ENCODE data around the gene THSD7B. TPM values are rescaled to one million over a fixed set of nuclear protein-coding genes. Genes with fewer than 3 reads are reported as not detected.

THSD7B gene
- total RNA-seq, 1 donor: 0.36 TPM

DNA sequence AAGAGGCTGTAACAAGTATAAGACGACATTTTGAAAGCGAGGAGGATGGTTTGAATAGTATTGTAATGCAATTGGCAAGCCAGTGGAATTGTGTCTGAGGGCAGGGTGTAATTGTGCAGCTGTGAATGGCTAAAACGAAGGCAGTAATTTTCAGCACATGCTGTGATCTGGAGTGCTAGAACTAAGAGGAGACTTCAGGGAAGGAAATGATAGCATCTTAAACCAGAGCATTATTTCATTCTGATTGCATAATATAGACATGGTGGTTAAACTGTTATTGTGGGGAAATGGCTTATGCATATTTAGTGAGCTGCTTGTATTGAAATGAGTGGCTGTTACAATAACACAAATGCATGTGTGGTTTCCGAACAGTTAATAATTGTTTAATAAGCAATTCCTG, 36.3 kb downstream of the THSD7B start:
- TF ChIP-seq, protein P1, sequence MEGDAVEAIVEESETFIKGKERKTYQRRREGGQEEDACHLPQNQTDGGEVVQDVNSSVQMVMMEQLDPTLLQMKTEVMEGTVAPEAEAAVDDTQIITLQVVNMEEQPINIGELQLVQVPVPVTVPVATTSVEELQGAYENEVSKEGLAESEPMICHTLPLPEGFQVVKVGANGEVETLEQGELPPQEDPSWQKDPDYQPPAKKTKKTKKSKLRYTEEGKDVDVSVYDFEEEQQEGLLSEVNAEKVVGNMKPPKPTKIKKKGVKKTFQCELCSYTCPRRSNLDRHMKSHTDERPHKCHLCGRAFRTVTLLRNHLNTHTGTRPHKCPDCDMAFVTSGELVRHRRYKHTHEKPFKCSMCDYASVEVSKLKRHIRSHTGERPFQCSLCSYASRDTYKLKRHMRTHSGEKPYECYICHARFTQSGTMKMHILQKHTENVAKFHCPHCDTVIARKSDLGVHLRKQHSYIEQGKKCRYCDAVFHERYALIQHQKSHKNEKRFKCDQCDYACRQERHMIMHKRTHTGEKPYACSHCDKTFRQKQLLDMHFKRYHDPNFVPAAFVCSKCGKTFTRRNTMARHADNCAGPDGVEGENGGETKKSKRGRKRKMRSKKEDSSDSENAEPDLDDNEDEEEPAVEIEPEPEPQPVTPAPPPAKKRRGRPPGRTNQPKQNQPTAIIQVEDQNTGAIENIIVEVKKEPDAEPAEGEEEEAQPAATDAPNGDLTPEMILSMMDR (IDR thresholded peaks at IDR 0.05; ENCODE audit: insufficient read depth, low read length): no peak
- DNase-seq (ENCODE audit: low read depth): no peak
- no peak overlapping the region for H3K4me3 ChIP-seq (ENCODE audit: low read depth, low read length)

DNA sequence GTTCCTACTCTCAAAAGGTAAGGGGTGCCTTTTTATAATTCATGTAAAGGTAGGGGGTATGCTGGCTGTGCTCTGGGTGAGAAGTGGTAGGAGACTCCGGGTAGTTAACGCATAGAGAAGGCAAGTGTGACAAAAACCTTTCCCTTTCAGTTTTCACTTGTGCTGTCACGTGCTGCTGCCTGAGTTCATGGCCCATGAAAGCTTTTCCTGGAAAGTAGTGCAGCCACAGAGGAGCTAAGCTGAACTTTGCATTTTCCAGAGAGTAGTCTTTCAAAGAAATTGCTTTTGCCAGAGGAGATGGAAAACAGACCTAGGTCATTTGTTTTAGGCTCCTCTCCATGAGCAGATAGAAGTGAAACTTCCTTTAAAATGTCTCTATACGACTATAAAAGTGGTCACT, 44.7 kb downstream of the THSD7B start:
- DNase-seq (ENCODE audit: low read depth): no peak
- TF ChIP-seq, protein P1 (IDR thresholded peaks at IDR 0.05; ENCODE audit: insufficient read depth, low read length): no peak

DNA sequence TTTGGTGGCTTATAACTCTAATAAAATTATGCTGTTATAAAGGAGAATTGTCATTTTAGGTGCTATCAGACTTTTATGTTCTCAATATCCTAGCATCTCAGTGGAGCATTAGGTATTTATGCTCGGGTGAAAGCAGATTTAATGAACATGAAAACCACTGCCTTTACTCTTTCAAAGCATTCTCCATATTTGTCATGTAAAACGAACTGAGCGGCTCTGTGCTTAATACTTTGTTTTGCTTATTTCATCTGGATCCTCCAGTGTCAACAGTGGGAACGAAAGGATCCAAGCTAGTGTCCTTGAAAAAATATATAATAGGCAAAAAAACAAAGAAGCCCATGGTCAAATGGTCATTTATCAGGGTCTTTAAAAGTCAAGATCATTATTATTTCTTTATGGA, 53.5 kb downstream of the THSD7B start:
- TF ChIP-seq, protein P1 (IDR thresholded peaks at IDR 0.05; ENCODE audit: insufficient read depth, low read length): no peak
- DNase-seq (ENCODE audit: low read depth): no peak

More for the DNA sequence above, 44.7 kb downstream of the THSD7B start:
- H3K4me3 ChIP-seq (ENCODE audit: low read depth, low read length): no peak overlapping the region

DNA sequence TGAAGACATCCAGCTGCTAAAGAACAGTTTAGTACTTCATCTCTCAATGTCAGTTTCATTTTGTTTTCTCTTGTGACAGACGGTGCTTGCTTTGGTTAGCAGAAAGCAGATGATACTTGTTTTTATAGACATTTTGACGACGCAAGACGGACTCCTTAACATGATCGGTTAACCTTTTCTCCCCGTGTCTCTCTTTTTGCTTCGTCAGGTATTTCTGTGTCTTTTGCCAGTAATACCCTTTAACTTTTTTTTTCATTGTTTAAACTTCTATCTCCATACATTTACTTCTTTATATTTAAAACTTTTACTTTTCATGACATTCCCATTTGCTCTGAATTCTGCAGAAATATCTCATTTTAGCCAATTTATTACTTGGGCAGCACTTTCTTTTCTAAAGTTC, 57.9 kb downstream of the THSD7B start:
- DNase-seq (ENCODE audit: low read depth): no peak
- TF ChIP-seq, protein P1 (IDR thresholded peaks at IDR 0.05; ENCODE audit: insufficient read depth, low read length): no peak
- no peak overlapping the region for H3K4me3 ChIP-seq (ENCODE audit: low read depth, low read length)

More for the DNA sequence above, 53.5 kb downstream of the THSD7B start:
- H3K4me3 ChIP-seq (ENCODE audit: low read depth, low read length): no peak overlapping the region

DNA sequence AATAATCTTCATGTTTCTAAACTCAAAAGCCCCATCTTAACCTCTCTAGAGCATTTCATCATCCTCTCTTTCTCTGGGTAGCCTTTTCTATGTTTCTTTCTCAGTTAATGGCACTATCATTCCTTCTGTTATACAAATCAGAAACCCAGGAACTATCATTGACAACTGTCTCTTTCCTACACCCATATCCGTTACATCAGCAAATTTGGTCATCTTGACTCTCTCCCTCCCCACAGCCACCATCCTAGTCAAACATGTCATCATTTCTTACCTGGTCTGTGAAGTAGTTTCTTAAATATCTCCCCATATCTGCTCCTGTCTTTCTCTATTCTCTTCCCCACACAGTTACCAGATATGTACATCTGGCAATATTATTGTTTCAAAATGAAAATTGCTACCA, 62.8 kb downstream of the THSD7B start:
- H3K4me3 ChIP-seq (ENCODE audit: low read depth, low read length): no peak overlapping the region
- TF ChIP-seq, protein P1 (IDR thresholded peaks at IDR 0.05; ENCODE audit: insufficient read depth, low read length): no peak
- DNase-seq (ENCODE audit: low read depth): no peak

DNA sequence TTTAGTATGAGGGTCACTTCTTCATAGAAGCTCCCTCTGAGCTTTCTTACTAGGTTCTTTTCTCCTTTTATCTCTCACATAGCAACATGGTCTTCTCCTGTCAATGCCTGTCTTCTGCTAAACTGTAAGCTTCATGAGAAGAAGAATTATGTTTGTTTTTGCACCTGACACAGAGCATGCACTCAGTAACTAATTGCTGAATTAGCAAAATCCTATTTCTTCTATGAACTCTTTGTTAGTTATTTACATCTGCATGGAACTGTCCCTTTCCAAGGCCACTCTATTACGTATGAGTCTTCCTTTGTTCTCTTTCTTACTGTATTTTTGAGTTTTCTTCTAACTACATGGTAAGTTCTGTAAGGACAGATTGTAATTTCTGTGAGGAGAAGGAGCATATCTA, 63.4 kb downstream of the THSD7B start:
- TF ChIP-seq, protein P1 (IDR thresholded peaks at IDR 0.05; ENCODE audit: insufficient read depth, low read length): no peak
- H3K4me3 ChIP-seq (ENCODE audit: low read depth, low read length): no peak overlapping the region
- no peak for DNase-seq (ENCODE audit: low read depth)

DNA sequence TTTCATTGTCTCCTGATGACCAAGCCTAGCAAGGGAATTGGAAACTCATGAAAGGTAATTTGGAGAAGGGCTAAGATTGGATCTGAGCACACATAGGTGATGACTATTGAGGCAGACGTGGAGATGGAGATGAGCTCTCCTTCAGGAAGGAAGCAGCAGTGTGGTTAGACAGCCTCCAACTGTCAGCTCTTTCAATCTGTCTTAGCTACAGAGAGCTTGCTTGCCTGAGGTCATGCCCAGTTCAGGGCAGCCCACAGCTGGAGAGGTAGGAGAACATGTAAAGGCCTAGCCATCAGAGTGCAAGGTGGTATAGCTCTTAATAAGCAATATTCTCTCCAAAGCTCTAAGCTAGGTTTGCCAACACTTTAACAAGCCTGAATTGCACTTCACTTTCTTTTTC, 79.2 kb downstream of the THSD7B start:
- TF ChIP-seq, protein P1 (IDR thresholded peaks at IDR 0.05; ENCODE audit: insufficient read depth, low read length): no peak
- H3K4me3 ChIP-seq (ENCODE audit: low read depth, low read length): no peak overlapping the region
- no peak for DNase-seq (ENCODE audit: low read depth)

Measured in fibroblast of the aortic adventitia (primary cell).